Parathyroid adenoma (tissue), 2 donors: ENCODE results near the gene CGN.

ENCODE experiments used
- H2AFZ ChIP-seq: fragments of 300-600 bp; sonication (generic); one replicate; pipeline ENCODE4 v1.7.0; 2017; ENCODE audit warnings: antibody characterized with exemption, mild to moderate bottlenecking
- H3K27ac ChIP-seq: fragments of 300-600 bp; sonication (generic); one replicate; pipeline ENCODE4 v1.7.0; 2017
- H3K27me3 ChIP-seq: fragments of 300-600 bp; sonication (generic); one replicate; pipeline ENCODE4 v1.7.0; 2017; ENCODE audit warnings: low read length; ENCODE audit not compliant: control insufficient read depth, insufficient read depth
- H3K36me3 ChIP-seq: fragments of 300-600 bp; sonication (generic); one replicate; pipeline ENCODE4 v1.7.0; 2017; ENCODE audit warnings: low read length; ENCODE audit not compliant: control insufficient read depth, insufficient read depth
- H3K4me1 ChIP-seq: fragments of 300-600 bp; sonication (generic); one replicate; pipeline ENCODE4 v1.7.0; 2017; ENCODE audit warnings: control low read depth
- H3K4me2 ChIP-seq: fragments of 300-600 bp; sonication (generic); one replicate; pipeline ENCODE4 v1.7.0; 2017; ENCODE audit warnings: low read length
- H3K4me3 ChIP-seq: fragments of 300-600 bp; sonication (generic); one replicate; pipeline ENCODE4 v1.7.0; 2017; ENCODE audit warnings: low read depth, low read length
- H3K79me2 ChIP-seq: fragments of 300-600 bp; sonication (generic); one replicate; pipeline ENCODE4 v1.7.0; 2017; ENCODE audit warnings: control low read depth
- H3K9ac ChIP-seq: fragments of 300-600 bp; sonication (generic); one replicate; pipeline ENCODE4 v1.7.0; 2017; ENCODE audit warnings: mild to moderate bottlenecking
- H3K9me3 ChIP-seq: fragments of 300-600 bp; sonication (generic); one replicate; pipeline ENCODE4 v1.7.0; 2017; ENCODE audit warnings: low read length; ENCODE audit not compliant: control insufficient read depth
- TF ChIP-seq, protein P1 (sequence below): fragments of 300-600 bp; sonication (generic); IDR thresholded peaks from one replicate; pipeline ENCODE4 v1.7.0; 2017; ENCODE audit warnings: antibody characterized with exemption, mild to moderate bottlenecking
- donor health status: primary hyperparathyroidism.

CGN gene

DNA sequence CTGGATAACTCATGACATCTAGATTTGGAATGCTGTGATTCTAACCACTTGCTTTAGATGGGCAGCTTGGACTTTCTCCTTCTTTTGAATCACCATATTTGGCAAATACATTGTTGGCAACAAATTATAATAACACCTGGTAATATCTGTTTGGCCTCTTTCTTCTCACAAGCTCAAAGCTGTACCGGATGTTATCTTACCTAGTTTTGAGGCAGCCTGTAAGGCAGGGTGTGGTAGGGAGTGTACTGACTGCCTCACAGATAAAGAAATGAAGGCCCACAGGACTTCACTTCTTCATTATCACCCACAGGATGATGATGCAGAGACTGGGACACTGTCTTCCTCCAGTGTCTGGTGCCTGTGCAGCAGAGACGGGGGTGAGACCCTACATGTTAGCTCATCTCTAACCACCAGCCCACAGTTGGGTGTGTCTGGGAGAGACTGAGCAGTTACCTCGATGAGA, 57.5 kb downstream of the CGN start:
- Histone ChIP-seq H2AFZ (no peak overlapping the region), H3K36me3 (no peaks in the 10 kb centered on the region), H3K27ac (no peak overlapping the region)

DNA sequence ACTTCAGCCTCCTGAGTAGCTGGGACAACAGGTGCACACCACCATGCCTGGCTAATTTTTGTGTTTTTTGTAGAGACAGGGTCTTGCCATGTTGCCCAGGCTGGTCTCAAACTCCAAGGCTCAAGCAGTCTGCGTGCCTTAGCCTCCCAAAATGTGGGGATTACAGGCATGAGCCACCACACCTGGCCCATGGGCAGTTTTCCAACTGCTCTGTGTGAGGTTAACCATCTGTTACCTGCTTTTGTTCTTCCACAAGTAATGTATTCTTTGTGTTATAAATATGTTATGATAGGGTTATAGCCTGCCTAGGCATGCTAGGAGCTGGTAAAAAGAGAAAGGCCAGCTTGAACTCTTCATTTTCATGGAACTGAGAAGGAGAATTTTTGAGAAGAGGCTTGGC, 59.6 kb downstream of the CGN start:
- Histone ChIP-seq H3K79me2 (no peaks in the 10 kb centered on the region), H3K4me2 (no peak overlapping the region), H3K4me3 (no peak overlapping the region), H3K4me1 (peaks cover 6% of the 10 kb centered on the region), H3K9me3 (no peaks in the 10 kb centered on the region), H3K27me3 (no peaks in the 10 kb centered on the region), H2AFZ (no peak overlapping the region), H3K36me3 (no peaks in the 10 kb centered on the region), H3K27ac (no peak overlapping the region), H3K9ac (no peak overlapping the region)
- TF ChIP-seq, protein P1, sequence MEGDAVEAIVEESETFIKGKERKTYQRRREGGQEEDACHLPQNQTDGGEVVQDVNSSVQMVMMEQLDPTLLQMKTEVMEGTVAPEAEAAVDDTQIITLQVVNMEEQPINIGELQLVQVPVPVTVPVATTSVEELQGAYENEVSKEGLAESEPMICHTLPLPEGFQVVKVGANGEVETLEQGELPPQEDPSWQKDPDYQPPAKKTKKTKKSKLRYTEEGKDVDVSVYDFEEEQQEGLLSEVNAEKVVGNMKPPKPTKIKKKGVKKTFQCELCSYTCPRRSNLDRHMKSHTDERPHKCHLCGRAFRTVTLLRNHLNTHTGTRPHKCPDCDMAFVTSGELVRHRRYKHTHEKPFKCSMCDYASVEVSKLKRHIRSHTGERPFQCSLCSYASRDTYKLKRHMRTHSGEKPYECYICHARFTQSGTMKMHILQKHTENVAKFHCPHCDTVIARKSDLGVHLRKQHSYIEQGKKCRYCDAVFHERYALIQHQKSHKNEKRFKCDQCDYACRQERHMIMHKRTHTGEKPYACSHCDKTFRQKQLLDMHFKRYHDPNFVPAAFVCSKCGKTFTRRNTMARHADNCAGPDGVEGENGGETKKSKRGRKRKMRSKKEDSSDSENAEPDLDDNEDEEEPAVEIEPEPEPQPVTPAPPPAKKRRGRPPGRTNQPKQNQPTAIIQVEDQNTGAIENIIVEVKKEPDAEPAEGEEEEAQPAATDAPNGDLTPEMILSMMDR = no peak

More for the DNA sequence above, 57.5 kb downstream of the CGN start:
- H3K4me2 ChIP-seq = no peak overlapping the region
- no peaks in the 10 kb centered on the region for H3K4me1 ChIP-seq
- TF ChIP-seq, protein P1 = no peak
- H3K4me3 ChIP-seq = no peak overlapping the region
- H3K9ac ChIP-seq = no peak overlapping the region
- H3K27me3 ChIP-seq = no peaks in the 10 kb centered on the region
- no peaks in the 10 kb centered on the region for H3K9me3 ChIP-seq
- no peaks in the 10 kb centered on the region for H3K79me2 ChIP-seq

DNA sequence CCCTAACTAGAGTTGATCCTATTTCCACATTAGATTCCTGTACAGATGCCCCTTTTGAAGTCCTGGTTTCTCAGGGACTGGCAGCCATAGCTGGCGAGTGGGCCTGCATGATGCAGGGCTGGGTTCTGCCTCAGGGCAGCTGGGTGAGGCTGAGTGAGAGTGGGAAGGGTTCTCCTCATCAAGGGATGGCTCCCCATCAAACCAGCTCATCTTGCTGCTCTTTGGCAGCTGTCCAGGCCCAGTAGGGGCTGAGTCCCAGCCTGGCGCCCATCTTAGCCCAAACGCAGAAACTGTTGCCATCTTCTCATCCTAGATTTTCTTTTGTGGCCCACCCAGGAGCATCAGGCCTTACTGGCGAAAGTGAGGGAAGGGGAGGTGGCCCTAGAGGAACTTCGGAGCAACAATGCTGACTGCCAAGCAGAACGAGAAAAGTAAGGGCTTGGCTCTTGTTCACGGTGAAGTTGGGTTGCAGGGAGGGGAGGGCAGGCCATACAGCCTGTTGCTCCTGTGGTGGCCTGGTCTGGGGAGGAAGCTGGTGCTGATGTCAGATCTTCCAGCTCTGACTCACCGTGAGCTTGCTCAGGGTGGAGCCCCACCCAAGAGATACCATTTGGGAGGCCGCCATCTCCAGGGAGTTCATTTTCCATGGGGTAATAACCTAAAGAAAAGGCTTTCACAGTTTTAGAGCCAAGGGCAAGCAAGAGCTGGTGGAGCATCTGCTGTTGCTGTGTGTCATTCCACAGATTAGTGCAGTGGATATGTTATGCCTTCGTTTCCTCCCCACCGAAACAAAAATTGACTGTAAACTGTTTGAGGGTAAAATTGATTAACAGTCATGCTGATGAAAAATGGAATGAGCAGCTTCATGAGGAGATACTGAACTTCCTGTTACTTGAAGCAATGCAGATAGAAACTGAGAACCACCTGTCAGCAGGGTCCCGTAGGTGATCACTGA, 63.7 kb downstream of the CGN start:
- no peaks in the 10 kb centered on the region for H3K36me3 ChIP-seq
- H3K4me1 ChIP-seq = peaks cover 13% of the 10 kb centered on the region
- H3K9ac ChIP-seq = no peak overlapping the region
- no peak overlapping the region for H3K4me3 ChIP-seq
- no peak overlapping the region for H2AFZ ChIP-seq
- H3K27ac ChIP-seq = peak overlapping the region; percentile 32
- TF ChIP-seq, protein P1 = no peak
- H3K9me3 ChIP-seq = no peaks in the 10 kb centered on the region
- peak overlapping the region; percentile 48 for H3K4me2 ChIP-seq
- H3K27me3 ChIP-seq = no peaks in the 10 kb centered on the region
- H3K79me2 ChIP-seq = no peaks in the 10 kb centered on the region

DNA sequence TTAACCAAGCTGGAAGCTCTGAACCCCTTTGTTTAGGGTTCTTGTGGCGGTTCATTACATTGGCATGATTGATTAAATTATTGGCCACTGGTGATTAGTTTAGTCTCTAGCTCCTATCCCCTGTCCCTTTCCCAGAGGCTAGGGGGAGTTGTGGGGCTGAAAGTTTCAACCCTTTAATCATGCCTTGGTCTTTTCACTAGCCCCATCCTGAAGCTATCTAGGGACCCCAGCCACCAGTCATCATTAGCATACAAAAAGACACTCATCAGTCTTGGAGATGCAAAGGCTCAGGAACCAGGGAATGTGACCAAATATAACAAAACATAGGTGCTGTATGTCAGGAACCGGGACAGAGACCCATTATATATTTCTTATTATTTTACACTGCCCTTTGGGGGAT, 66.0 kb downstream of the CGN start:
- Histone ChIP-seq H3K4me3 (no peak overlapping the region), H3K79me2 (no peaks in the 10 kb centered on the region), H3K4me1 (peaks cover 16% of the 10 kb centered on the region), H3K4me2 (no peak overlapping the region), H2AFZ (no peak overlapping the region), H3K27me3 (no peaks in the 10 kb centered on the region), H3K36me3 (no peaks in the 10 kb centered on the region), H3K9ac (no peak overlapping the region), H3K27ac (no peak overlapping the region), H3K9me3 (no peaks in the 10 kb centered on the region)
- TF ChIP-seq, protein P1 = no peak
